Astrocyte (in vitro differentiated cells and primary cell): ENCODE measurements around the gene MAMLD1. TPM values are rescaled to one million over a fixed set of nuclear protein-coding genes. Genes with fewer than 3 reads are reported as not detected.

ENCODE experiments used
- DNase-seq: peaks from one replicate; pipeline ENCODE4 v3.0.0-alpha.2; 2010; ENCODE audit warnings: low read depth
- FAIRE-seq: peaks from 2 replicates; lab custom pipeline; 2011; peaks lifted over from hg19 to GRCh38; lab: Jason Lieb, UNC
- H2AFZ ChIP-seq: 2 replicates; pipeline ENCODE4 v1.6.0; 2012; ENCODE audit warnings: low read depth, low read length, inconsistent platforms
- H3K27ac ChIP-seq: 2 replicates; pipeline ENCODE4 v1.5.1; 2011; ENCODE audit warnings: low read depth, low read length, inconsistent platforms
- H3K27me3 ChIP-seq: 2 replicates; pipeline ENCODE4 v1.6.0; 2011; ENCODE audit warnings: low read length, inconsistent platforms; ENCODE audit not compliant: insufficient read depth
- H3K36me3 ChIP-seq: 2 replicates; pipeline ENCODE4 v1.5.1; 2011; ENCODE audit warnings: low read length, inconsistent platforms; ENCODE audit not compliant: insufficient read depth
- H3K4me1 ChIP-seq: 2 replicates; pipeline ENCODE4 v1.5.1; 2011; ENCODE audit warnings: low read length, inconsistent platforms; ENCODE audit not compliant: insufficient read depth
- H3K4me2 ChIP-seq: 2 replicates; pipeline ENCODE4 v1.6.0; 2012; ENCODE audit warnings: low read length, inconsistent platforms
- H3K4me3 ChIP-seq: 2 replicates; pipeline ENCODE4 v1.5.1; 2011; ENCODE audit warnings: low read depth, mild to moderate bottlenecking, low read length, inconsistent platforms; ENCODE audit not compliant: insufficient read depth
- H3K79me2 ChIP-seq: 2 replicates; pipeline ENCODE4 v1.6.0; 2012; ENCODE audit warnings: mild to moderate bottlenecking, low read length, inconsistent platforms; ENCODE audit not compliant: insufficient read depth
- H3K9ac ChIP-seq: 2 replicates; pipeline ENCODE4 v1.6.0; 2012; ENCODE audit warnings: mild to moderate bottlenecking, low read length, inconsistent platforms
- H3K9me3 ChIP-seq: 2 replicates; pipeline ENCODE4 v1.5.1; 2012; ENCODE audit warnings: low read depth, mild to moderate bottlenecking, low read length, inconsistent platforms; ENCODE audit not compliant: insufficient read depth
- H4K20me1 ChIP-seq: 2 replicates; pipeline ENCODE4 v1.6.0; 2012; ENCODE audit warnings: low read length, inconsistent platforms; ENCODE audit not compliant: insufficient read depth
- H3K27ac Mint-ChIP-seq: one replicate; pipeline ENCODE4 v1.8.0; 2021; ENCODE audit warnings: mild to moderate bottlenecking, mixed read lengths; ENCODE audit not compliant: unreplicated experiment
- H3K27me3 Mint-ChIP-seq: one replicate; pipeline ENCODE4 v1.8.0; 2021; ENCODE audit warnings: low read depth, mixed read lengths; ENCODE audit not compliant: unreplicated experiment
- H3K36me3 Mint-ChIP-seq: one replicate; pipeline ENCODE4 v1.8.0; 2021; ENCODE audit warnings: low read depth, mixed read lengths; ENCODE audit not compliant: unreplicated experiment
- H3K4me1 Mint-ChIP-seq: one replicate; pipeline ENCODE4 v1.8.0; 2021; ENCODE audit warnings: low read depth, mixed read lengths; ENCODE audit not compliant: unreplicated experiment
- H3K4me3 Mint-ChIP-seq: one replicate; pipeline ENCODE4 v1.8.0; 2021; ENCODE audit warnings: mild to moderate bottlenecking, moderate library complexity, mixed read lengths; ENCODE audit not compliant: unreplicated experiment
- H3K9me3 Mint-ChIP-seq: one replicate; pipeline ENCODE4 v1.8.0; 2021; ENCODE audit warnings: mild to moderate bottlenecking, mixed read lengths; ENCODE audit not compliant: unreplicated experiment
- CTCF ChIP-seq: IDR thresholded peaks from 2 replicates; pipeline ENCODE4 v1.5.1; 2011; ENCODE audit warnings: low read depth, mild to moderate bottlenecking, inconsistent platforms, low read length, moderate library complexity; ENCODE audit not compliant: insufficient read depth
- EZH2 ChIP-seq: IDR thresholded peaks from 2 replicates; pipeline ENCODE4 v1.6.1; 2012; ENCODE audit warnings: mild to moderate bottlenecking, low read length, inconsistent platforms; ENCODE audit not compliant: insufficient read depth
- total RNA-seq: library from RNA; stranded (reverse); gene quantifications from 2 replicates; pipeline ENCODE4 v1.2.1, GENCODE V29; 2021

Gene MAMLD1
- total RNA-seq, 1 donor from 2014 or later: 6.6 TPM

DNA sequence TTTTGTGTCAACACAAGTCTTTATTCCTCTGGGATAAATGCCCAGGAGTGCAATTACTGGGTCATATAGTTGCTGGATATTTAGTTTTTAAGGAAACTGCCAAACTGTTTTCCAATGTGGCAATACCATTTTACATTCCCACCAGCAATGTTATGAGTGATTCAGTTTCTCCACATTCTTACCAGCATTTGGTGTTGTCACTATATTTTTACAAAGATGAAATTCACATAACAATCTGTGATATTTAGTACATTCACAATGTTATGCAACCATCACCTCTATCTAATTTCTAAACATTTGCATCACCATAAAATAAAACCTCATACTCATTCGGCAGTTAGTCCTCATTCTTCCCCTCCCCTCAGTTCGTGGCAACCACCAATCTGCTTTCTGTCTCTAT, 75.0 kb downstream of the MAMLD1 start:
- H3K27me3 Mint-ChIP-seq: no peaks in the 10 kb centered on the region
- H3K4me3 ChIP-seq: no peak overlapping the region
- no peak overlapping the region for H3K4me2 ChIP-seq
- H3K4me3 Mint-ChIP-seq: no peak overlapping the region
- DNase-seq (no peak), FAIRE-seq (peak; percentile 93)
- H3K27me3 ChIP-seq: no peaks in the 10 kb centered on the region
- H3K9ac ChIP-seq: no peak overlapping the region
- H4K20me1 ChIP-seq: peaks cover 6% of the 10 kb centered on the region
- no peaks in the 10 kb centered on the region for H3K9me3 Mint-ChIP-seq
- no peaks in the 10 kb centered on the region for H3K9me3 ChIP-seq
- no peak overlapping the region for H2AFZ ChIP-seq
- H3K4me1 Mint-ChIP-seq: peaks cover 4% of the 10 kb centered on the region
- H3K4me1 ChIP-seq: peaks cover 6% of the 10 kb centered on the region
- peaks cover 49% of the 10 kb centered on the region for H3K79me2 ChIP-seq
- H3K27ac ChIP-seq: no peak overlapping the region
- H3K27ac Mint-ChIP-seq: no peak overlapping the region
- H3K36me3 ChIP-seq: no peaks in the 10 kb centered on the region
- no peaks in the 10 kb centered on the region for H3K36me3 Mint-ChIP-seq
- no peak for TF ChIP-seq EZH2
- no peak for TF ChIP-seq CTCF

DNA sequence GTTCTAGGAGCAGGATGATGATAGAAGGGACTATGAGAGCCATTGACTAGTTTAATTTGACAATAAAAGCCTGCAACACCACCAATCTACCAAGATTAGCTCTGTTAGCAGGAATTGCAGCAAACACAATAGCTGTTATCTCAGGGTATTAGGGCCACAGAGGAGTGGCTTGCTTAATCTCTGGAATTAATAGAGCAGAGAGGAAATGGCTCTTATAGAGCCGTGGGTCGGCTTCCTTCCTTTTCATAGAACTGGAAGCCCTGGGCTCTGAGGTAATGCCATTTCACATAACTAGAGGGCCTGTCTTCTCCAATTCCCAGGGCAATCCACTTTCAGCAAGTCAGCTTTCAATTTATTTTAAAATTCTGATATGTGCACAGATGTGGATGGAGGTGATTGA, 83.0 kb downstream of the MAMLD1 start:
- Mint-ChIP-seq H3K27me3 (no peaks in the 10 kb centered on the region), H3K9me3 (no peaks in the 10 kb centered on the region), H3K27ac (no peak overlapping the region), H3K4me3 (no peak overlapping the region), H3K36me3 (peaks cover 3% of the 10 kb centered on the region), H3K4me1 (peaks cover 7% of the 10 kb centered on the region)
- Histone ChIP-seq H3K36me3 (no peaks in the 10 kb centered on the region), H3K4me2 (no peak overlapping the region), H3K27ac (no peak overlapping the region), H2AFZ (no peak overlapping the region), H3K27me3 (no peaks in the 10 kb centered on the region), H3K4me1 (no peaks in the 10 kb centered on the region), H3K9me3 (no peaks in the 10 kb centered on the region), H3K4me3 (no peak overlapping the region), H3K9ac (no peak overlapping the region), H4K20me1 (peaks cover 4% of the 10 kb centered on the region), H3K79me2 (peaks cover 12% of the 10 kb centered on the region)
- FAIRE-seq: no peak
- DNase-seq: no peak
- TF ChIP-seq CTCF: no peak
- no peak for TF ChIP-seq EZH2

GRCh38 chrX:150446995-150447394, 83.9 kb downstream of the MAMLD1 start:
- TF ChIP-seq CTCF (no peak), EZH2 (no peak)
- Histone ChIP-seq H3K4me2 (no peak overlapping the region), H3K9ac (no peak overlapping the region), H4K20me1 (peaks cover 4% of the 10 kb centered on the region), H3K27me3 (no peaks in the 10 kb centered on the region), H3K4me3 (no peak overlapping the region), H2AFZ (no peak overlapping the region), H3K27ac (no peak overlapping the region), H3K4me1 (no peaks in the 10 kb centered on the region), H3K36me3 (no peaks in the 10 kb centered on the region), H3K79me2 (peaks cover 12% of the 10 kb centered on the region), H3K9me3 (no peaks in the 10 kb centered on the region)
- peak; percentile 37 for DNase-seq
- no peaks in the 10 kb centered on the region for H3K27me3 Mint-ChIP-seq
- H3K27ac Mint-ChIP-seq: no peak overlapping the region
- no peak overlapping the region for H3K4me3 Mint-ChIP-seq
- FAIRE-seq: peak; percentile 5
- H3K9me3 Mint-ChIP-seq: no peaks in the 10 kb centered on the region
- H3K4me1 Mint-ChIP-seq: peaks cover 7% of the 10 kb centered on the region
- H3K36me3 Mint-ChIP-seq: peaks cover 3% of the 10 kb centered on the region
